K562 (cell line): Measurements from ENCODE around the gene MTX3. TPM values are rescaled to one million over a fixed set of nuclear protein-coding genes. Genes with fewer than 3 reads are reported as not detected.
A peak's percentile ranks its signal among the peaks of the same experiment; 100 is the strongest.

Experiments used
- MEIS2 ChIP-seq: fragments of 450-650 bp; IDR thresholded peaks from 2 replicates; pipeline ENCODE4 v1.6.1; 2014; ENCODE audit warnings: mild to moderate bottlenecking; ENCODE audit not compliant: partially characterized antibody
- REST ChIP-seq, 2 experiments: fragments of 450-650 bp; formaldehyde crosslinking in 1 of 2; IDR thresholded peaks; 2 replicates each; pipeline versions ENCODE4 v1.4.0 to v1.6.1; 2014 to 2020; ENCODE audit warnings: mild to moderate bottlenecking in 2 of 2, borderline replicate concordance in 1 of 2, low read depth in 1 of 2
- ZBTB11 ChIP-seq, 3 experiments: fragments of 200-800 bp in 1 of 3; fragments of 250-450 bp in 1 of 3; fragments of 450-650 bp in 1 of 3; sonication (Bioruptor Pico) in 1 of 3; sonication (Bioruptor generic) in 1 of 3; formaldehyde crosslinking in 1 of 3; IDR thresholded peaks; 2 replicates each; pipeline versions ENCODE4 v1.6.1 to v1.8.0; 2016 to 2022; ENCODE audit warnings: mild to moderate bottlenecking in 2 of 3, missing genetic modification characterization in 2 of 3, missing compliant biosample characterization in 1 of 3, moderate library complexity in 1 of 3
- polyA plus RNA-seq, 8 experiments: library from polyadenylated mRNA; depleted of rRNA in 4 of 8; stranded (reverse) in 5 of 8; unstranded in 3 of 8; fragments of >200 nt; fragmentation: Nextera tagmentation in 2 of 8; fragmentation: Illumina TruSeq in 1 of 8; extraction: Ambion mirVana in 2 of 8; extraction: Trizol in 1 of 8; gene quantifications; 2 replicates each; pipeline versions ENCODE4 v1.2.1 to v1.2.3, GENCODE V29; 2011 to 2014; ENCODE audit warnings: inconsistent platforms in 1 of 8, missing spikeins in 1 of 8
- total RNA-seq, 7 experiments: library from RNA; depleted of rRNA in 6 of 7; stranded (reverse); fragments of >200 nt in 6 of 7; fragmentation: Illumina TruSeq in 2 of 7; extraction: Trizol in 2 of 7; gene quantifications; 2 replicates each; pipeline versions ENCODE4 v1.2.1 to v1.2.3, GENCODE V29; 2011 to 2021; ENCODE audit warnings: low replicate concordance in 1 of 7

The MTX3 gene
- total and polyA plus RNA-seq, 9 of the 15 experiments (the other 6 are each of a cell fraction or from before 2014, with no cell fraction given): 0.04 to 0.36 (median 0.15) TPM; not detected in 1

GRCh38 chr5:80036615-80037014 lies 45.6 kb upstream of the MTX3 start (continued):
- TF ChIP-seq REST (IDR thresholded peaks at IDR 0.05; ENCODE audit: borderline replicate concordance) (0 out of 2 replicates have a peak, but pooled peaks have one; percentile 8), REST (CRISPR knock-in tag; IDR thresholded peaks at IDR 0.05; ENCODE audit: low read depth) (no peak), ZBTB11 (CRISPR knock-in tag; IDR thresholded peaks at IDR 0.05) (no peak), MEIS2 (peak; percentile 43)
